H9 (cell line): ENCODE results near the gene RBBP9. TPM values are rescaled to one million over a fixed set of nuclear protein-coding genes. Genes with fewer than 3 reads are reported as not detected.

Source experiments
- DNase-seq: peaks from one replicate; pipeline ENCODE4 v3.0.0-alpha.2; 2017
- H2AFZ ChIP-seq: one replicate; pipeline ENCODE4 v1.6.1; 2013; ENCODE audit warnings: mild to moderate bottlenecking, low read length, control low read depth, moderate library complexity
- H2AK5ac ChIP-seq: 2 replicates; pipeline ENCODE4 v1.6.1; 2013; ENCODE audit warnings: low read length, control low read depth, mixed read lengths; ENCODE audit not compliant: insufficient read length
- H2BK120ac ChIP-seq: one replicate; pipeline ENCODE4 v1.6.1; 2013; ENCODE audit warnings: low read depth, mild to moderate bottlenecking, low read length, control low read depth, inconsistent platforms; ENCODE audit not compliant: poor library complexity, severe bottlenecking
- H2BK12ac ChIP-seq: 2 replicates; pipeline ENCODE4 v1.6.1; 2013; ENCODE audit warnings: low read length, control low read depth, mixed read lengths, low read depth; ENCODE audit not compliant: insufficient read length
- H2BK15ac ChIP-seq: 2 replicates; pipeline ENCODE4 v1.6.1; 2013; ENCODE audit warnings: low read depth, low read length, control low read depth
- H2BK20ac ChIP-seq: one replicate; pipeline ENCODE4 v1.6.1; 2013; ENCODE audit warnings: low read depth, mild to moderate bottlenecking, low read length, control low read depth, inconsistent platforms; ENCODE audit not compliant: poor library complexity, severe bottlenecking
- H2BK5ac ChIP-seq: 2 replicates; pipeline ENCODE4 v1.6.1; 2013; ENCODE audit warnings: low read length, control low read depth, mixed read lengths; ENCODE audit not compliant: insufficient read length
- H3K14ac ChIP-seq: 2 replicates; pipeline ENCODE4 v1.6.1; 2013; ENCODE audit warnings: low read length, control low read depth; ENCODE audit not compliant: insufficient read depth
- H3K18ac ChIP-seq: 2 replicates; pipeline ENCODE4 v1.6.1; 2013; ENCODE audit warnings: low read depth, mild to moderate bottlenecking, mixed read lengths, low read length, control low read depth; ENCODE audit not compliant: insufficient read length
- H3K23ac ChIP-seq: 2 replicates; pipeline ENCODE4 v1.6.1; 2013; ENCODE audit warnings: low read length, control low read depth, mixed read lengths, low read depth; ENCODE audit not compliant: insufficient read length
- H3K23me2 ChIP-seq: 2 replicates; pipeline ENCODE4 v1.6.1; 2013; ENCODE audit warnings: low read depth, mild to moderate bottlenecking, mixed read lengths, low read length, control low read depth; ENCODE audit not compliant: insufficient read length, poor library complexity, severe bottlenecking
- H3K27ac ChIP-seq: 2 replicates; pipeline ENCODE4 v1.5.1; 2013; ENCODE audit warnings: low read length, control low read depth, mixed read lengths, low read depth; ENCODE audit not compliant: insufficient read length
- H3K27me3 ChIP-seq: 2 replicates; pipeline ENCODE4 v1.6.1; 2013; ENCODE audit warnings: low read length, control low read depth, inconsistent platforms; ENCODE audit not compliant: insufficient read depth
- H3K4ac ChIP-seq: 2 replicates; pipeline ENCODE4 v1.6.1; 2013; ENCODE audit warnings: low read depth, mild to moderate bottlenecking, control low read depth, inconsistent platforms, low read length, moderate library complexity
- H3K4me1 ChIP-seq: 2 replicates; pipeline ENCODE4 v1.6.1; 2013; ENCODE audit warnings: low read length, control low read depth, inconsistent platforms; ENCODE audit not compliant: insufficient read depth
- H3K4me2 ChIP-seq: 2 replicates; pipeline ENCODE4 v1.6.1; 2013; ENCODE audit warnings: low read length, control low read depth, mixed read lengths; ENCODE audit not compliant: insufficient read length, insufficient read depth
- H3K56ac ChIP-seq: 2 replicates; pipeline ENCODE4 v1.6.1; 2013; ENCODE audit warnings: low read depth, mild to moderate bottlenecking, mixed read lengths, low read length, control low read depth; ENCODE audit not compliant: insufficient read length
- H3K79me1 ChIP-seq: 2 replicates; pipeline ENCODE4 v1.6.1; 2013; ENCODE audit warnings: low read depth, mild to moderate bottlenecking, moderate library complexity, low read length, control low read depth, inconsistent platforms; ENCODE audit not compliant: insufficient read depth, poor library complexity, severe bottlenecking
- H3K79me2 ChIP-seq: 2 replicates; pipeline ENCODE4 v1.6.1; 2013; ENCODE audit warnings: low read length, control low read depth, inconsistent platforms; ENCODE audit not compliant: insufficient read depth
- H3K9ac ChIP-seq: 2 replicates; pipeline ENCODE4 v1.6.1; 2013; ENCODE audit warnings: low read length, control low read depth, mixed read lengths; ENCODE audit not compliant: insufficient read length; ENCODE audit errors: extremely low read depth
- H3K9me3 ChIP-seq: one replicate; pipeline ENCODE4 v1.6.1; 2013; ENCODE audit warnings: low read depth, low read length, inconsistent platforms; ENCODE audit not compliant: control insufficient read depth
- H3T11ph ChIP-seq: one replicate; pipeline ENCODE4 v1.6.1; 2013; ENCODE audit warnings: mild to moderate bottlenecking, low read length, control low read depth, inconsistent platforms
- H4K20me1 ChIP-seq: one replicate; pipeline ENCODE4 v1.6.1; 2013; ENCODE audit not compliant: control insufficient read depth, insufficient read length, insufficient read depth
- H4K5ac ChIP-seq: 2 replicates; pipeline ENCODE4 v1.6.1; 2013; ENCODE audit warnings: low read depth, mild to moderate bottlenecking, mixed read lengths, low read length, control low read depth; ENCODE audit not compliant: insufficient read length
- H4K8ac ChIP-seq: replicated peaks from 2 replicates; pipeline ENCODE4 v1.6.1; 2013; ENCODE audit warnings: low read length, control low read depth, mixed read lengths, low read depth; ENCODE audit not compliant: insufficient read length
- H4K91ac ChIP-seq: 2 replicates; pipeline ENCODE4 v1.6.1; 2013; ENCODE audit warnings: low read depth, mild to moderate bottlenecking, moderate library complexity, mixed read lengths, low read length, control low read depth; ENCODE audit not compliant: insufficient read length
- H3K27ac Mint-ChIP-seq, 3 experiments: 2 replicates in 2 of 3; 3 replicates in 1 of 3; pipeline ENCODE4 v1.8.0; 2020 to 2021; ENCODE audit warnings: mixed read lengths in 3 of 3, mild to moderate bottlenecking in 1 of 3, moderate library complexity in 1 of 3
- H3K27me3 Mint-ChIP-seq: 2 replicates; pipeline ENCODE4 v1.8.0; 2021; ENCODE audit warnings: low read depth, mild to moderate bottlenecking, moderate library complexity, mixed read lengths
- H3K36me3 Mint-ChIP-seq, 3 experiments: 2 replicates in 2 of 3; 3 replicates in 1 of 3; pipeline ENCODE4 v1.8.0; 2020 to 2021; ENCODE audit warnings: low read depth in 3 of 3, mixed read lengths in 3 of 3; ENCODE audit not compliant: insufficient read depth in 1 of 3
- H3K4me1 Mint-ChIP-seq, 2 experiments: 2 replicates each; pipeline ENCODE4 v1.8.0; 2020; ENCODE audit warnings: mixed read lengths in 2 of 2
- H3K4me3 Mint-ChIP-seq, 2 experiments: 2 replicates in 1 of 2; 3 replicates in 1 of 2; pipeline ENCODE4 v1.8.0; 2020 to 2021; ENCODE audit warnings: mild to moderate bottlenecking in 2 of 2, mixed read lengths in 2 of 2, moderate library complexity in 1 of 2
- H3K9me3 Mint-ChIP-seq, 2 experiments: 2 replicates in 1 of 2; 3 replicates in 1 of 2; pipeline ENCODE4 v1.8.0; 2020; ENCODE audit warnings: mild to moderate bottlenecking in 2 of 2, mixed read lengths in 2 of 2, moderate library complexity in 1 of 2
- CTCF ChIP-seq: fragments of 200-600 bp; sonication (generic); conservative IDR thresholded peaks from 3 replicates; pipeline ENCODE4 v1.8.0; 2021; ENCODE audit warnings: antibody characterized with exemption, mild to moderate bottlenecking
- WGBS: extraction: QIAGEN DNeasy Blood & Tissue Kit; methylation state at CpG from one replicate; pipeline ENCODE4 v1.1.7; 2013; ENCODE audit warnings: missing lambda C conversion rate, low lambda C conversion rate, mixed read lengths; ENCODE audit not compliant: insufficient read length; ENCODE audit errors: extremely low coverage; 5-methylcytosine and 5-hydroxymethylcytosine counted together
- total RNA-seq: library from RNA; stranded (reverse); gene quantifications from 2 replicates; pipeline ENCODE4 v1.2.1, GENCODE V29; 2021

Gene RBBP9
- total RNA-seq, 1 experiment from 2014 or later: 12.0 TPM

GRCh38 chr20:18477218-18477617, 19.8 kb downstream of the RBBP9 start:
- no peaks in the 10 kb centered on the region for H3K9me3 Mint-ChIP-seq
- H4K5ac ChIP-seq: no peak overlapping the region
- H2AK5ac ChIP-seq: no peak overlapping the region
- no peak overlapping the region for H3K9ac ChIP-seq
- no peak overlapping the region for H3K27ac ChIP-seq
- no peaks in the 10 kb centered on the region for H3K79me2 ChIP-seq
- no peak overlapping the region for H2AFZ ChIP-seq
- no peak overlapping the region for H4K91ac ChIP-seq
- H3K27ac Mint-ChIP-seq: no peak overlapping the region
- peaks cover 20 to 65% (median 55%) of the 10 kb centered on the region in 3 experiments; a peak in 6 of 7 replicates for H3K36me3 Mint-ChIP-seq
- no peak overlapping the region for H3K4me2 ChIP-seq
- H4K20me1 ChIP-seq: no peaks in the 10 kb centered on the region
- H3K18ac ChIP-seq: no peak overlapping the region
- H3K4ac ChIP-seq: no peak overlapping the region
- no peak overlapping the region for H3K14ac ChIP-seq
- no peak for DNase-seq
- no peak overlapping the region for H3T11ph ChIP-seq
- no CpG with 5 or more reads among the region's 1 CpG for WGBS
- no peaks in the 10 kb centered on the region for H3K79me1 ChIP-seq
- no peaks in the 10 kb centered on the region for H3K4me1 ChIP-seq
- no peak overlapping the region for H3K23ac ChIP-seq
- H4K8ac ChIP-seq: no peak overlapping the region
- H3K4me1 Mint-ChIP-seq: no peaks in the 10 kb centered on the region
- no peak overlapping the region for H2BK20ac ChIP-seq
- no peaks in the 10 kb centered on the region; the same call in 1 of the 2 replicates for H3K27me3 Mint-ChIP-seq
- no peak for TF ChIP-seq CTCF
- no peak overlapping the region for H3K4me3 Mint-ChIP-seq
- no peak overlapping the region for H2BK120ac ChIP-seq
- no peak overlapping the region for H2BK5ac ChIP-seq
- H3K9me3 ChIP-seq: no peaks in the 10 kb centered on the region
- no peak overlapping the region for H2BK12ac ChIP-seq
- H2BK15ac ChIP-seq: no peak overlapping the region
- H3K23me2 ChIP-seq: no peaks in the 10 kb centered on the region
- H3K27me3 ChIP-seq: no peaks in the 10 kb centered on the region
- no peak overlapping the region for H3K56ac ChIP-seq
